H9 (cell line): Measurements from ENCODE around the gene XCL2. TPM values are rescaled to one million over a fixed set of nuclear protein-coding genes. Genes with fewer than 3 reads are reported as not detected.

Experiments used
- DNase-seq: peaks from one replicate; pipeline ENCODE4 v3.0.0-alpha.2; 2017
- H2AFZ ChIP-seq: one replicate; pipeline ENCODE4 v1.6.1; 2013; ENCODE audit warnings: mild to moderate bottlenecking, low read length, control low read depth, moderate library complexity
- H2AK5ac ChIP-seq: 2 replicates; pipeline ENCODE4 v1.6.1; 2013; ENCODE audit warnings: low read length, control low read depth, mixed read lengths; ENCODE audit not compliant: insufficient read length
- H2BK120ac ChIP-seq: one replicate; pipeline ENCODE4 v1.6.1; 2013; ENCODE audit warnings: low read depth, mild to moderate bottlenecking, low read length, control low read depth, inconsistent platforms; ENCODE audit not compliant: poor library complexity, severe bottlenecking
- H2BK12ac ChIP-seq: 2 replicates; pipeline ENCODE4 v1.6.1; 2013; ENCODE audit warnings: low read length, control low read depth, mixed read lengths, low read depth; ENCODE audit not compliant: insufficient read length
- H2BK15ac ChIP-seq: 2 replicates; pipeline ENCODE4 v1.6.1; 2013; ENCODE audit warnings: low read depth, low read length, control low read depth
- H2BK20ac ChIP-seq: one replicate; pipeline ENCODE4 v1.6.1; 2013; ENCODE audit warnings: low read depth, mild to moderate bottlenecking, low read length, control low read depth, inconsistent platforms; ENCODE audit not compliant: poor library complexity, severe bottlenecking
- H2BK5ac ChIP-seq: 2 replicates; pipeline ENCODE4 v1.6.1; 2013; ENCODE audit warnings: low read length, control low read depth, mixed read lengths; ENCODE audit not compliant: insufficient read length
- H3K14ac ChIP-seq: 2 replicates; pipeline ENCODE4 v1.6.1; 2013; ENCODE audit warnings: low read length, control low read depth; ENCODE audit not compliant: insufficient read depth
- H3K18ac ChIP-seq: 2 replicates; pipeline ENCODE4 v1.6.1; 2013; ENCODE audit warnings: low read depth, mild to moderate bottlenecking, mixed read lengths, low read length, control low read depth; ENCODE audit not compliant: insufficient read length
- H3K23ac ChIP-seq: 2 replicates; pipeline ENCODE4 v1.6.1; 2013; ENCODE audit warnings: low read length, control low read depth, mixed read lengths, low read depth; ENCODE audit not compliant: insufficient read length
- H3K23me2 ChIP-seq: 2 replicates; pipeline ENCODE4 v1.6.1; 2013; ENCODE audit warnings: low read depth, mild to moderate bottlenecking, mixed read lengths, low read length, control low read depth; ENCODE audit not compliant: insufficient read length, poor library complexity, severe bottlenecking
- H3K27ac ChIP-seq: 2 replicates; pipeline ENCODE4 v1.5.1; 2013; ENCODE audit warnings: low read length, control low read depth, mixed read lengths, low read depth; ENCODE audit not compliant: insufficient read length
- H3K27me3 ChIP-seq: 2 replicates; pipeline ENCODE4 v1.6.1; 2013; ENCODE audit warnings: low read length, control low read depth, inconsistent platforms; ENCODE audit not compliant: insufficient read depth
- H3K4ac ChIP-seq: 2 replicates; pipeline ENCODE4 v1.6.1; 2013; ENCODE audit warnings: low read depth, mild to moderate bottlenecking, control low read depth, inconsistent platforms, low read length, moderate library complexity
- H3K4me1 ChIP-seq: 2 replicates; pipeline ENCODE4 v1.6.1; 2013; ENCODE audit warnings: low read length, control low read depth, inconsistent platforms; ENCODE audit not compliant: insufficient read depth
- H3K4me2 ChIP-seq: 2 replicates; pipeline ENCODE4 v1.6.1; 2013; ENCODE audit warnings: low read length, control low read depth, mixed read lengths; ENCODE audit not compliant: insufficient read length, insufficient read depth
- H3K56ac ChIP-seq: 2 replicates; pipeline ENCODE4 v1.6.1; 2013; ENCODE audit warnings: low read depth, mild to moderate bottlenecking, mixed read lengths, low read length, control low read depth; ENCODE audit not compliant: insufficient read length
- H3K79me1 ChIP-seq: 2 replicates; pipeline ENCODE4 v1.6.1; 2013; ENCODE audit warnings: low read depth, mild to moderate bottlenecking, moderate library complexity, low read length, control low read depth, inconsistent platforms; ENCODE audit not compliant: insufficient read depth, poor library complexity, severe bottlenecking
- H3K79me2 ChIP-seq: 2 replicates; pipeline ENCODE4 v1.6.1; 2013; ENCODE audit warnings: low read length, control low read depth, inconsistent platforms; ENCODE audit not compliant: insufficient read depth
- H3K9ac ChIP-seq: 2 replicates; pipeline ENCODE4 v1.6.1; 2013; ENCODE audit warnings: low read length, control low read depth, mixed read lengths; ENCODE audit not compliant: insufficient read length; ENCODE audit errors: extremely low read depth
- H3K9me3 ChIP-seq: one replicate; pipeline ENCODE4 v1.6.1; 2013; ENCODE audit warnings: low read depth, low read length, inconsistent platforms; ENCODE audit not compliant: control insufficient read depth
- H3T11ph ChIP-seq: one replicate; pipeline ENCODE4 v1.6.1; 2013; ENCODE audit warnings: mild to moderate bottlenecking, low read length, control low read depth, inconsistent platforms
- H4K20me1 ChIP-seq: one replicate; pipeline ENCODE4 v1.6.1; 2013; ENCODE audit not compliant: control insufficient read depth, insufficient read length, insufficient read depth
- H4K5ac ChIP-seq: 2 replicates; pipeline ENCODE4 v1.6.1; 2013; ENCODE audit warnings: low read depth, mild to moderate bottlenecking, mixed read lengths, low read length, control low read depth; ENCODE audit not compliant: insufficient read length
- H4K8ac ChIP-seq: replicated peaks from 2 replicates; pipeline ENCODE4 v1.6.1; 2013; ENCODE audit warnings: low read length, control low read depth, mixed read lengths, low read depth; ENCODE audit not compliant: insufficient read length
- H4K91ac ChIP-seq: 2 replicates; pipeline ENCODE4 v1.6.1; 2013; ENCODE audit warnings: low read depth, mild to moderate bottlenecking, moderate library complexity, mixed read lengths, low read length, control low read depth; ENCODE audit not compliant: insufficient read length
- H3K27ac Mint-ChIP-seq, 3 experiments: 2 replicates in 2 of 3; 3 replicates in 1 of 3; pipeline ENCODE4 v1.8.0; 2020 to 2021; ENCODE audit warnings: mixed read lengths in 3 of 3, mild to moderate bottlenecking in 1 of 3, moderate library complexity in 1 of 3
- H3K27me3 Mint-ChIP-seq: 2 replicates; pipeline ENCODE4 v1.8.0; 2021; ENCODE audit warnings: low read depth, mild to moderate bottlenecking, moderate library complexity, mixed read lengths
- H3K36me3 Mint-ChIP-seq, 3 experiments: 2 replicates in 2 of 3; 3 replicates in 1 of 3; pipeline ENCODE4 v1.8.0; 2020 to 2021; ENCODE audit warnings: low read depth in 3 of 3, mixed read lengths in 3 of 3; ENCODE audit not compliant: insufficient read depth in 1 of 3
- H3K4me1 Mint-ChIP-seq, 2 experiments: 2 replicates each; pipeline ENCODE4 v1.8.0; 2020; ENCODE audit warnings: mixed read lengths in 2 of 2
- H3K4me3 Mint-ChIP-seq, 2 experiments: 2 replicates in 1 of 2; 3 replicates in 1 of 2; pipeline ENCODE4 v1.8.0; 2020 to 2021; ENCODE audit warnings: mild to moderate bottlenecking in 2 of 2, mixed read lengths in 2 of 2, moderate library complexity in 1 of 2
- H3K9me3 Mint-ChIP-seq, 2 experiments: 2 replicates in 1 of 2; 3 replicates in 1 of 2; pipeline ENCODE4 v1.8.0; 2020; ENCODE audit warnings: mild to moderate bottlenecking in 2 of 2, mixed read lengths in 2 of 2, moderate library complexity in 1 of 2
- WGBS: extraction: QIAGEN DNeasy Blood & Tissue Kit; methylation state at CpG from one replicate; pipeline ENCODE4 v1.1.7; 2013; ENCODE audit warnings: missing lambda C conversion rate, low lambda C conversion rate, mixed read lengths; ENCODE audit not compliant: insufficient read length; ENCODE audit errors: extremely low coverage; 5-methylcytosine and 5-hydroxymethylcytosine counted together
- total RNA-seq: library from RNA; stranded (reverse); gene quantifications from 2 replicates; pipeline ENCODE4 v1.2.1, GENCODE V29; 2021
- TF ChIP-seq, protein P1 (sequence below): fragments of 200-600 bp; sonication (generic); conservative IDR thresholded peaks from 3 replicates; pipeline ENCODE4 v1.8.0; 2021; ENCODE audit warnings: antibody characterized with exemption, mild to moderate bottlenecking

The XCL2 gene
- total RNA-seq, 1 experiment from 2014 or later: not detected

DNA sequence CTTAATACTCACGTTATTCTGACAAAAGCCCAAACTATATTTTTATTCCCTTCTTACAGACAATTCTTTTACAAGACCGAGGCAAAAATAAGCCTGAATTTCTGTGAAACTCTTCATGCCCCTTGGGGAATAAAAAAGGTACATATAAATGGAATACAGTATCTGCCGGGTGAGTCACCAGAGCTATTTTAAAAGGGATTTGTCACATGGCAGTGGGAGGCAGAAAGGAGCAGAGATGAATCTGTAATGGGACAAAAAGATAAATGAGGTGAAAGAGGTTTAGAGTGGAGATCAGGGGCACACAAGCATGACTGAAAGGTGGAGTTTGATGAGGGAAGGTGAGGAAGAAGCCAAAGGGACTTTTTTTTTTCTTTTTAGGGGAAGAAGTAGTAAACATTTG lies 41.4 kb upstream of the XCL2 start:
- Histone ChIP-seq H3K14ac (no peak overlapping the region), H3K4ac (no peak overlapping the region), H3K23me2 (no peaks in the 10 kb centered on the region), H2BK15ac (no peak overlapping the region), H3K9me3 (no peaks in the 10 kb centered on the region), H2BK120ac (no peak overlapping the region), H2BK5ac (no peak overlapping the region), H3K27ac (no peak overlapping the region), H3K4me2 (no peak overlapping the region), H3K4me1 (no peaks in the 10 kb centered on the region; the same call in 1 of the 2 replicates), H3K9ac (no peak overlapping the region), H3K79me1 (no peaks in the 10 kb centered on the region), H2AFZ (no peak overlapping the region), H3K18ac (no peak overlapping the region), H4K20me1 (no peaks in the 10 kb centered on the region), H3K56ac (no peak overlapping the region), H3K27me3 (no peaks in the 10 kb centered on the region), H3K23ac (no peak overlapping the region), H4K8ac (no peak overlapping the region), H4K91ac (no peak overlapping the region), H2BK20ac (no peak overlapping the region), H3K79me2 (no peaks in the 10 kb centered on the region), H4K5ac (no peak overlapping the region), H3T11ph (no peak overlapping the region), H2BK12ac (no peak overlapping the region), H2AK5ac (no peak overlapping the region)
- no CpG with 5 or more reads among the region's 3 CpGs for WGBS
- H3K27me3 Mint-ChIP-seq: no peaks in the 10 kb centered on the region
- DNase-seq: no peak
- H3K36me3 Mint-ChIP-seq: no peaks in the 10 kb centered on the region; a peak in 1 of 7 replicates
- no peak overlapping the region for H3K27ac Mint-ChIP-seq
- no peaks in the 10 kb centered on the region; a peak in 1 of 5 replicates for H3K9me3 Mint-ChIP-seq
- no peak overlapping the region for H3K4me3 Mint-ChIP-seq
- peaks cover 3 to 8% of the 10 kb centered on the region in 2 experiments; a peak in 3 of 4 replicates for H3K4me1 Mint-ChIP-seq
- TF ChIP-seq, protein P1, sequence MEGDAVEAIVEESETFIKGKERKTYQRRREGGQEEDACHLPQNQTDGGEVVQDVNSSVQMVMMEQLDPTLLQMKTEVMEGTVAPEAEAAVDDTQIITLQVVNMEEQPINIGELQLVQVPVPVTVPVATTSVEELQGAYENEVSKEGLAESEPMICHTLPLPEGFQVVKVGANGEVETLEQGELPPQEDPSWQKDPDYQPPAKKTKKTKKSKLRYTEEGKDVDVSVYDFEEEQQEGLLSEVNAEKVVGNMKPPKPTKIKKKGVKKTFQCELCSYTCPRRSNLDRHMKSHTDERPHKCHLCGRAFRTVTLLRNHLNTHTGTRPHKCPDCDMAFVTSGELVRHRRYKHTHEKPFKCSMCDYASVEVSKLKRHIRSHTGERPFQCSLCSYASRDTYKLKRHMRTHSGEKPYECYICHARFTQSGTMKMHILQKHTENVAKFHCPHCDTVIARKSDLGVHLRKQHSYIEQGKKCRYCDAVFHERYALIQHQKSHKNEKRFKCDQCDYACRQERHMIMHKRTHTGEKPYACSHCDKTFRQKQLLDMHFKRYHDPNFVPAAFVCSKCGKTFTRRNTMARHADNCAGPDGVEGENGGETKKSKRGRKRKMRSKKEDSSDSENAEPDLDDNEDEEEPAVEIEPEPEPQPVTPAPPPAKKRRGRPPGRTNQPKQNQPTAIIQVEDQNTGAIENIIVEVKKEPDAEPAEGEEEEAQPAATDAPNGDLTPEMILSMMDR: no peak
